ENCODE measurements around the gene CIZ1. TPM values are rescaled to one million over a fixed set of nuclear protein-coding genes. Genes with fewer than 3 reads are reported as not detected.

CIZ1 gene
- total RNA-seq, 1 experiment from 2014 or later = 104 TPM

GRCh38 chr9:128145536-128145935 is 45.8 kb downstream of the CIZ1 start:
- no peaks in the 10 kb centered on the region for H3K79me2 ChIP-seq (ENCODE audit: insufficient read depth, low read length)
- Mint-ChIP-seq H3K4me3 (no peak overlapping the region; a peak in 1 of 5 replicates), H3K4me1 (peaks cover 6 to 12% of the 10 kb centered on the region in 2 experiments), H3K27ac (no peak overlapping the region), H3K9me3 (no peaks in the 10 kb centered on the region), H3K27me3 (ENCODE audit: low read depth) (0 out of 2 replicates have a peak, but pooled peaks cover 4% of the 10 kb centered on the region), H3K36me3 (ENCODE audit: insufficient read depth in 1 of 3, low read depth in 3 of 3) (no peaks in the 10 kb centered on the region)
- H2BK12ac ChIP-seq (ENCODE audit: insufficient read length, low read depth, low read length) = no peak overlapping the region
- no peak overlapping the region for H3K23ac ChIP-seq (ENCODE audit: insufficient read length, low read depth, low read length)
- no peak overlapping the region for H4K8ac ChIP-seq (replicated peaks; ENCODE audit: insufficient read length, low read depth, low read length)
- H3K4me2 ChIP-seq (ENCODE audit: insufficient read depth, insufficient read length, low read length) = no peak overlapping the region
- H4K5ac ChIP-seq (ENCODE audit: insufficient read length, low read depth, low read length) = no peak overlapping the region
- no CpG with 5 or more reads among the region's 8 CpGs for WGBS (ENCODE audit: extremely low coverage, insufficient read length, low lambda C conversion rate)
- no peak overlapping the region for H2BK20ac ChIP-seq (ENCODE audit: low read depth, low read length, poor library complexity, severe bottlenecking)
- no peak overlapping the region for H3K4ac ChIP-seq (ENCODE audit: low read depth, low read length)
- H3K27ac ChIP-seq (ENCODE audit: insufficient read length, low read depth, low read length) = no peak overlapping the region
- no peak overlapping the region for H4K91ac ChIP-seq (ENCODE audit: insufficient read length, low read depth, low read length)
- no peak overlapping the region for H2AFZ ChIP-seq (ENCODE audit: low read length)
- no peak overlapping the region for H2AK5ac ChIP-seq (ENCODE audit: insufficient read length, low read length)
- no peaks in the 10 kb centered on the region for H3K23me2 ChIP-seq (ENCODE audit: insufficient read length, low read depth, low read length, poor library complexity, severe bottlenecking)
- H3K9me3 ChIP-seq (ENCODE audit: control insufficient read depth, low read depth, low read length) = no peaks in the 10 kb centered on the region
- H3K56ac ChIP-seq (ENCODE audit: insufficient read length, low read depth, low read length) = no peak overlapping the region
- H3K4me1 ChIP-seq (ENCODE audit: insufficient read depth, low read length) = no peaks in the 10 kb centered on the region
- no peak overlapping the region for H2BK15ac ChIP-seq (ENCODE audit: low read depth, low read length)
- H3K27me3 ChIP-seq (ENCODE audit: insufficient read depth, low read length) = no peaks in the 10 kb centered on the region
- no peak for TF ChIP-seq CTCF (conservative IDR thresholded peaks at IDR 0.05)
- no peaks in the 10 kb centered on the region for H3K79me1 ChIP-seq (ENCODE audit: insufficient read depth, low read depth, low read length, poor library complexity, severe bottlenecking)
- H3K18ac ChIP-seq (ENCODE audit: insufficient read length, low read depth, low read length) = no peak overlapping the region
- no peak for DNase-seq
- H4K20me1 ChIP-seq (ENCODE audit: control insufficient read depth, insufficient read depth, insufficient read length) = no peaks in the 10 kb centered on the region
- no peak overlapping the region for H2BK120ac ChIP-seq (ENCODE audit: low read depth, low read length, poor library complexity, severe bottlenecking)
- no peak overlapping the region for H3K14ac ChIP-seq (ENCODE audit: insufficient read depth, low read length)
- no peak overlapping the region for H3K9ac ChIP-seq (ENCODE audit: extremely low read depth, insufficient read length, low read length)
- H3T11ph ChIP-seq (ENCODE audit: low read length) = no peak overlapping the region
- H2BK5ac ChIP-seq (ENCODE audit: insufficient read length, low read length) = no peak overlapping the region

All from H9 (cell line).